ENCODE results near the gene PHF11.

The PHF11 gene

DNA sequence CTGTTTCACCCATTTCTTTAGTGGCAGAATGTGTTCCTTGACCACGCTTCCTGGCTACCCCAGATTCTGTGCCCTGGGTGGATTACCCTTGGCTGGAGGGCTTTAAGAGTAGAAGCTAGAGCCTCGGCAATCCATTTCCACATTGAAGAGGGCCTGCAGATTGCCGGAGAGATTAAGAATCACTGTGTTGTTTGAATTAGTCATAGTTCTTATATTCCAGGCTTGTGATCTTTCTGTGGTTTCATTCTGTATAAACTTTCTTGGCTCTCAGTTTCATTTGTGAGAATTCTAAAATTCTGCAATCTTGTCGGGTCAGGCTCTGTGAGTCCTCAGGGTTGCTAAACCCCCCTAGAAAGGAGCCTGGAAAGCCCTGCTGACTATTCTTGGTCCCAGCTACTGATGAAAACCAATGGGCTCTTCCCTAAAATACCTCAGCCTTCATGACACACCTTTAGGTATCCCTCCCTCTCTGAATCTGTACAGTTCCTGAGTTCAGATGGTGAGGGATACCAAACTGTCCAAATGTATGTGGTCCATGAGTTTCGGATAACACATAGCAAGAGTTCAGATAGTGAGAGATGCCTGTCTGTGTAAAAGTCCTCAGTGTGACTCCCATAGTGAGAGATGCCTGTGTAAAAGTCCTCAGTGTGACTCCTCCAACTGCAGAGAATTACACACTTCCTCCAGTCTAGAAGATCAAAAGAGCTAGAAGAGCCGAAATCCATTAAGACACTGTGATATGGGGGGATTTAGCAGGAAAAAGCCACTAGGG, 4.3 kb downstream of the PHF11 start:
- H3K27ac ChIP-seq, result no peak overlapping the region
- TF ChIP-seq ZFX (IDR thresholded peaks at IDR 0.05), result no peak
- TF ChIP-seq, protein P1, sequence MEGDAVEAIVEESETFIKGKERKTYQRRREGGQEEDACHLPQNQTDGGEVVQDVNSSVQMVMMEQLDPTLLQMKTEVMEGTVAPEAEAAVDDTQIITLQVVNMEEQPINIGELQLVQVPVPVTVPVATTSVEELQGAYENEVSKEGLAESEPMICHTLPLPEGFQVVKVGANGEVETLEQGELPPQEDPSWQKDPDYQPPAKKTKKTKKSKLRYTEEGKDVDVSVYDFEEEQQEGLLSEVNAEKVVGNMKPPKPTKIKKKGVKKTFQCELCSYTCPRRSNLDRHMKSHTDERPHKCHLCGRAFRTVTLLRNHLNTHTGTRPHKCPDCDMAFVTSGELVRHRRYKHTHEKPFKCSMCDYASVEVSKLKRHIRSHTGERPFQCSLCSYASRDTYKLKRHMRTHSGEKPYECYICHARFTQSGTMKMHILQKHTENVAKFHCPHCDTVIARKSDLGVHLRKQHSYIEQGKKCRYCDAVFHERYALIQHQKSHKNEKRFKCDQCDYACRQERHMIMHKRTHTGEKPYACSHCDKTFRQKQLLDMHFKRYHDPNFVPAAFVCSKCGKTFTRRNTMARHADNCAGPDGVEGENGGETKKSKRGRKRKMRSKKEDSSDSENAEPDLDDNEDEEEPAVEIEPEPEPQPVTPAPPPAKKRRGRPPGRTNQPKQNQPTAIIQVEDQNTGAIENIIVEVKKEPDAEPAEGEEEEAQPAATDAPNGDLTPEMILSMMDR (conservative IDR thresholded peaks at IDR 0.05), result no peak

DNA sequence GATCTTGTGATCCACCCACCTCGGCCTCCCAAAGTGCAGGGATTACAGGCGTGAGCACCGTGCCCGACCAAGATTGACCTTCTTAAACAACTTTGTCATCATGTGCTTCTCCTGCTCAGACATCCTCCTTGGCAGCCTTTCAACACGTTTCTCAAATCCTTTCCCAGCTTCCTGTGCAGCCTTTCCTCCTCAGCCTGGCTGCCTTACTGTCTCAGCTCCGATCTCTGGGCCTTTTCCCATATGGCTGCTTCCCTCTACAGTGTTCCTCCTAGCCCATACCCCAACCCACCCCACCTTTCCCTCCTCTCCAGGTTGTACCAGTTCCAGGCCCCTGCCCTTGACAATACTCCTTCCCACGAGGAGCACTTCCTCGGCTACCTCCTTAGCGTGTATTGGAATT, 7.2 kb downstream of the PHF11 start:
- H3K27ac ChIP-seq, result no peak overlapping the region
- TF ChIP-seq ZFX (IDR thresholded peaks at IDR 0.05), result no peak
- TF ChIP-seq, protein P1 (conservative IDR thresholded peaks at IDR 0.05), result no peak

DNA sequence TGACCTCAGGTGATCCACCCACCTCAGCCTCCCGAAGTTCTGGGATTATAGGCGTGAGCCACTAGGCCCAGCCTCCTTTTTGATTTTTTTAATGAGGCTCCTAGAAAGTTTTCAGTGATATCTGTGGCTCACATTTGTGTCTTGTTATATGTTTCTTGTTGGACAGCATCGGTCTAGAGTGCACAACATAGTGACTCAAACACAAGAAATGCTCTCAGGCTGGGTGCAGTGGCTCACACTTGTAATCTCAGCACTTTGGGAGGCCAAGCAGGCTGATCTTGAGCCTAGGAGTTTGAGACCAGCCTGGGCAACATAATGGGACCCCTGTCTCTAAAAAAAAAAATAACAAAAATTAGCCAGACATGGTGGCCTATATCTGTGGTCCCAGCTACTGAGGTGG, 8.2 kb downstream of the PHF11 start:
- no peak for TF ChIP-seq ZFX (IDR thresholded peaks at IDR 0.05)
- H3K27ac ChIP-seq, result no peak overlapping the region

DNA sequence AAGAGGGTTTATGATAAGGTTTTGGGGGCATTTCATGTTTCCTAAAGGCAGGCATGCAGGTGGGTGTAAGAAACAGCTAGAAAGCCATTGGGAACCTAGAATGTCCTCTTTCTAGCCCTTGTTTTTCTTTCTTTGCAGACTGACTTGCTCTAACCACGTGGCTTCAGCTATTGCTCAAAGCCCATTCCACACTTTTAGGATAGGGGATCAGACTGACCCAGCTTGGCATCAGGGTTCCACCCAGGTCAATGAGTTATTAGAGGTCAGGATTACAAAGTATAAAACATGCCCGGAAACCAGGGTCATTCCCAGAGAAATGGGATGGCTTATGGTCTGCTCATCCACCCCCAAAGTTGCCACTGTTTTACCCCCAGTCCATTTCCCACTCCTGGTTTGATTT, 16.8 kb downstream of the PHF11 start:
- H3K27ac ChIP-seq, result no peak overlapping the region
- TF ChIP-seq ZFX (IDR thresholded peaks at IDR 0.05), result no peak
- TF ChIP-seq, protein P1 (conservative IDR thresholded peaks at IDR 0.05), result no peak

DNA sequence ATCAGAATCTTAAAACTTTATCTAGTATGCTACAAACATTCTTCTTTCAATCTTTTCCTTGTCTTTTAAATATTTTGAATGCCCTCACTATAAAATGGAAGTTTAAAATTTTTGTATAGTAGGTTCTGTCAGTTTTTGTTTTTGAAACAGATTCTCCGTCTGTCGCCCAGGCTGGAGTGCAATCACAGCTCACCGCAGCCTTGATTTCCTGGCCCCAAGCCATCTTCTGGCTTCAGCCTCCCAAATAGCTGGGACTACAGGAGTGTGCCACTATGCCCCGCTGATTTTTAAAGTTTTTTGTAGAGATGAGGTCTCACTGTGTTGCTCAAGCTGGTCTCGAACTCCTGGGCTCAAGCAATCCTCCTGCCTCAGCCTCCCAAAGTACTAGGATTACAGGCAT, 20.7 kb downstream of the PHF11 start:
- TF ChIP-seq ZFX (IDR thresholded peaks at IDR 0.05), result no peak
- TF ChIP-seq, protein P1 (conservative IDR thresholded peaks at IDR 0.05), result no peak
- H3K27ac ChIP-seq, result no peak overlapping the region

DNA sequence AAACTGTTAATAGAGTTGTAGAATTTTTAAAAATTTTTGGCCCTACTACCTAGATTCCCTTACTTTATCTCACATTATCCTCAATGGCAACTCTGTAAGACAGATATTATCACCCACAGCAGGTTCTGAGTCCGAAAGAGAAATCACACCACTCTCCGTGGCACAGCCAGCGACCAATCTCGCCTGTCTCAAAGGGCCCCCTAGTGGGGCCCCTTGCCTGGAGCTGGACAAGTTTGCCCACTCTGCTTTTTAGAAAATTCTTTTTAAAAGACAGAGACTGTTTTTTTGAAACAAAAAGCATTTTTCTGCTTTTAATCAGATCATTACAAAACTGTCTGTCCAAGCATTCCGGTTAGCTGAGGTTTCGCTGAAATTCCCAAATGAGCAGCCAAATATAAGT, 21.7 kb downstream of the PHF11 start:
- H3K27ac ChIP-seq, result no peak overlapping the region
- TF ChIP-seq, protein P1 (conservative IDR thresholded peaks at IDR 0.05), result peak; percentile 20
- TF ChIP-seq ZFX (IDR thresholded peaks at IDR 0.05), result no peak

DNA sequence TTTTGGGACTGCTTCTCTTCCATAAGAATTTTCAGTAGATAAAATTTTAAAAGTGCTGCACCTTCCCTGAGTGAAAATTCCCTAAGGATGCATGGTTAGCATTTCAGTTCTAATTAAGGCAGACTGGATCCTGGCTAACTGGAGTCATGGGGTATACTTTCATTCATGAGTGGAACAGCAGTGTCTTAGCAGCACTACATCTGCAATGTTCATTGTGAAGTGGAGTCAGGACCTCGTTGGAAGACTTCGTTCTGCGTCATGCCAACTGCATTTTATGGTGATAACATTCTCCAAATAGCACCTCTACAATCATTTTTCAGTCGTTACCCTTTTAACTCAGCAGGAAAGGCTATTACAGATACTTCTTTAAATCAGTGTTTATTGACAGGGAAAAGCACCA, 25.5 kb downstream of the PHF11 start:
- TF ChIP-seq ZFX (IDR thresholded peaks at IDR 0.05), result no peak
- TF ChIP-seq, protein P1 (conservative IDR thresholded peaks at IDR 0.05), result no peak

More for the DNA sequence above, 25.5 kb downstream of the PHF11 start:
- H3K27ac ChIP-seq, result no peak overlapping the region
